A673 (cell line): ENCODE results near the gene SNTG2.

Source experiments
- CTCF ChIP-seq: fragments of 300-800, 200-600 bp; sonication (generic); conservative IDR thresholded peaks from 2 replicates; pipeline ENCODE4 v1.5.1; 2017; ENCODE audit warnings: low read depth, mild to moderate bottlenecking, antibody characterized with exemption, low read length, moderate library complexity, mixed read lengths
- EZH2 ChIP-seq: fragments of 200-600 bp; sonication (generic); IDR thresholded peaks from 2 replicates; pipeline ENCODE4 v1.6.1; 2017; ENCODE audit warnings: borderline replicate concordance, low read depth, mild to moderate bottlenecking, mixed read lengths, antibody characterized with exemption, low read length; ENCODE audit not compliant: poor library complexity, severe bottlenecking

GRCh38 chr2:1286929-1287328 lies 336.3 kb downstream of the SNTG2 start:
- TF ChIP-seq CTCF (no peak), EZH2 (no peak)
